Colonic mucosa (tissue), 4 donors: ENCODE results near the gene TP53I13. TPM values are rescaled to one million over a fixed set of nuclear protein-coding genes. Genes with fewer than 3 reads are reported as not detected.

ENCODE experiments used
- DNase-seq: peaks from one replicate; pipeline ENCODE4 v3.0.0-alpha.2; 2020
- H3K27ac ChIP-seq: fragments of 200-600 bp; one replicate; pipeline ENCODE4 v1.8.0; 2021
- H3K27me3 ChIP-seq: fragments of 200-600 bp; one replicate; pipeline ENCODE4 v1.8.0; 2021
- H3K36me3 ChIP-seq: fragments of 200-600 bp; one replicate; pipeline ENCODE4 v1.8.0; 2021
- H3K4me1 ChIP-seq: fragments of 200-600 bp; one replicate; pipeline ENCODE4 v1.8.0; 2021; ENCODE audit warnings: mild to moderate bottlenecking
- H3K4me3 ChIP-seq: fragments of 200-600 bp; one replicate; pipeline ENCODE4 v1.8.0; 2021
- H3K9ac ChIP-seq, 2 donors: one replicate each; pipeline ENCODE4 v1.7.0; 2013; ENCODE audit warnings: control low read depth in 2 of 2, low read depth in 2 of 2, low read length in 2 of 2
- H3K9me3 ChIP-seq: fragments of 200-600 bp; one replicate; pipeline ENCODE4 v1.8.0; 2021
- intact Hi-C: fragments of 100-400 bp; cut with DNase I; formaldehyde crosslinking; loops from one replicate; pipeline ENCODE4 v1.14.1; 2022
- total RNA-seq, 2 donors: library from RNA; stranded (reverse); fragmentation: NEBNext Ultra II Directional in 1 of 2; extraction: Animal tissue kit (Norgen Biotek cat#: 25700) in 1 of 2; gene quantifications; one replicate each; pipeline ENCODE4 v1.2.1, GENCODE V29; 2021
- TF ChIP-seq, protein P1 (sequence below): fragments of 200-600 bp; IDR thresholded peaks from one replicate; pipeline ENCODE4 v1.8.0; 2022; ENCODE audit warnings: antibody characterized with exemption, mild to moderate bottlenecking
- donor health status: healthy.
- donor health status: DM: no; HTN: no; CAD: no.
- donor health status: DM: no; HTN: no; CAD: no.

TP53I13 gene
- total RNA-seq, 2 donors from 2014 or later: 41.2 to 91.2 TPM

DNA sequence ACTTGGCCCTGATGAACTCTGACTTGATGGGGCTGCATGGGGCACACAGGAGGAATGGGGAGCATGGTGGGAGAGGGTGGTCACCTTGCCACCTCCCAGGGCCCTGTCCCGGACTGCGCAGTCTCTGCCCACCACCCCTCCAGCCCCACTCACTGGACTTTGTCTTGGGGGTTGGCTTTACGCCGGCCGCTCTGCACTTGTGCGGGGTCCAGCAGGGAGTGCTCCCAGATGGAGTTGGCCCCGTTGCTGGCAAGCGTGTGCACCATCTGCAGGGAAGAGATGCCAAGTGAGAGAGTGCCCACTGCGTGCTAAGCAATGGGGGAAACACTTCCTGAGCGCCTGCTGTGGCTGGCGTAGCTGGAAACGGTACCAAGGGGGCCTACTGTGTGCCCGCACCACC lies 14.3 kb downstream of the TP53I13 start:
- Histone ChIP-seq H3K9me3 (no peaks in the 10 kb centered on the region), H3K4me3 (no peak overlapping the region), H3K27ac (no peak overlapping the region), H3K36me3 (no peaks in the 10 kb centered on the region), H3K4me1 (peaks cover 13% of the 10 kb centered on the region), H3K27me3 (no peaks in the 10 kb centered on the region), H3K9ac (no peak overlapping the region)
- no peak for DNase-seq
- intact Hi-C loops: loop anchor here (5.0 kb wide), 2 partner anchors 35 to 195 kb away; no protein-coding TSS in a partner anchor
- TF ChIP-seq, protein P1, sequence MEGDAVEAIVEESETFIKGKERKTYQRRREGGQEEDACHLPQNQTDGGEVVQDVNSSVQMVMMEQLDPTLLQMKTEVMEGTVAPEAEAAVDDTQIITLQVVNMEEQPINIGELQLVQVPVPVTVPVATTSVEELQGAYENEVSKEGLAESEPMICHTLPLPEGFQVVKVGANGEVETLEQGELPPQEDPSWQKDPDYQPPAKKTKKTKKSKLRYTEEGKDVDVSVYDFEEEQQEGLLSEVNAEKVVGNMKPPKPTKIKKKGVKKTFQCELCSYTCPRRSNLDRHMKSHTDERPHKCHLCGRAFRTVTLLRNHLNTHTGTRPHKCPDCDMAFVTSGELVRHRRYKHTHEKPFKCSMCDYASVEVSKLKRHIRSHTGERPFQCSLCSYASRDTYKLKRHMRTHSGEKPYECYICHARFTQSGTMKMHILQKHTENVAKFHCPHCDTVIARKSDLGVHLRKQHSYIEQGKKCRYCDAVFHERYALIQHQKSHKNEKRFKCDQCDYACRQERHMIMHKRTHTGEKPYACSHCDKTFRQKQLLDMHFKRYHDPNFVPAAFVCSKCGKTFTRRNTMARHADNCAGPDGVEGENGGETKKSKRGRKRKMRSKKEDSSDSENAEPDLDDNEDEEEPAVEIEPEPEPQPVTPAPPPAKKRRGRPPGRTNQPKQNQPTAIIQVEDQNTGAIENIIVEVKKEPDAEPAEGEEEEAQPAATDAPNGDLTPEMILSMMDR: no peak

DNA sequence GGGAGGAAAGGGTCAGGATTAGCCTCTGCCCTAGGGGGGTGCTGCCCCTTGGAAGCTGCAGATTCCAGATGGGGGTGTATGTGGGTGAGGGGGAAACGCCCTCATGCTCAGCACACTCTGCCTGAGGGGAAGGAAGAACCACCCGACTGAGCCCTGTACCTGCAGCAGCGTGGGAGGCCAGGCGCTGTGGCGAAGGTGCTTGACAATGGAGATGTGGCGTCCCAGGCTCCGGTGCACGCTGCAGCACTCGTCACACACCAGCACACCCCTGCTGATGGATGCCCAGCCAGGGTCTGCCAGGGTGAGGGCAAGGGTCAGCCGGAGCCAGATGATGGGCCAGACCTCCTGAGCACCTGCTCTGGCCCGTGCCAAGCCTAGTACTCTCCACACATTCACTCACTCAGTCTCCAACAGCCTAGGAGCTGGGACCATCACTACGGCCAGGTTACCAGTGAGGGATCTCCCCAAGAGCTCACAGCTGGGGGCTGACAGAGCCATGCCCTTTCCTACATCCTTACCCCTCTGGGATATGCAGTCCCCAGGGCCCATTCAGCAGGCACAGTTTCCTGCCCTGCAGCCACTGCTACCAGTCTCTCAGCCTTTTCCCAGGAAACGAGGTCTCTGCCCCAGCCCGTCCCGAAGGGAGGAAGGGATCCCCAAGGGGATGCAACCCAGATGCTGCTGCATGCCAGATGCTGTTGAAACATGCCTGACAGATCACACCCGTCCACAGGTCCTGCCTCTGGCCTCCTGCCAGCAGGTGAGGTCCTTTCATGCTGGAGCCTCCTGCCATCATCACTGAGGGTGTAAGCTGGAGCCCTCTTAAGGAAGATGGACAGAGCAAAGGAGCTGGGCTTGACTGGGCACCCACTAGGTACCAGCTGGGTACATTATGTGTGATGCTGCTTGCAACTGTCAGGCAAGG lies 15.1 kb downstream of the TP53I13 start:
- Histone ChIP-seq H3K27ac (no peak overlapping the region), H3K4me3 (no peak overlapping the region), H3K9me3 (no peaks in the 10 kb centered on the region), H3K27me3 (no peaks in the 10 kb centered on the region), H3K9ac (peak overlapping the region; percentile 8 to 19), H3K4me1 (peaks cover 21% of the 10 kb centered on the region), H3K36me3 (no peaks in the 10 kb centered on the region)
- intact Hi-C loops: loop anchor here (5.0 kb wide), 2 partner anchors 34 to 194 kb away; no protein-coding TSS in a partner anchor
- TF ChIP-seq, protein P1: no peak
- no peak for DNase-seq

DNA sequence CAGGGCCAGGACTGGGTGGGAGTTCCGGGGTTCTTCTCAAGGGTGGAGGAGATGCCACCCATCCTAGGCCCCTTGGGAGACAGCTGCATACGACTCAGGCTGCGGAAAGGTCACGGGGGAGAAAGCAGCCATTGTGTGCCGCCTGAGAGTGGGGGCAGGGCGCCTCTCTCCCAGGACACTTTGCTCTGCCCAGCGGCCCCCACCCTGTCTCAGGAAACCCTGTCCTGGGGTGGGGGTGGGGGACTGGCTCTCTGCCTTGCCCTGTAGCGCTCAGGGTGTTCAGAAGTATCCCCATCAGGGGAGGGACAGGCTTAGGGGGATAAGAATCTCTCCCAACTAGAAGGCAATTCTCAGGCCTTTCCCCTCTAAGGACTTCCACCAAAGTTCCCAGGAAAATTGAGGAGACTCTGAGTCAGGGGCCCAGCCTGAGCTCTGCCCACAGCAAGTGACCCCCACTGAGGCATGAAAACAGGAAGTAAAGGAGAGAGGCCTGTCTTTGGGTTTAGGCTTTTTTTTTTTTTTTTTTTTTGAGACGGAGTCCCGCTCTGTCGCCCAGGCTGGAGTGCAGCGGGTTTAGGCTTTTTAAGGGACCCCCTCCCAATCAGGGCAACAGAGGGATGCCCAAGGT lies 16.1 kb downstream of the TP53I13 start:
- H3K4me1 ChIP-seq: peaks cover 21% of the 10 kb centered on the region
- H3K36me3 ChIP-seq: no peaks in the 10 kb centered on the region
- no peak for DNase-seq
- no peaks in the 10 kb centered on the region for H3K9me3 ChIP-seq
- TF ChIP-seq, protein P1: no peak
- peak overlapping the region in 1 of 2 donors; percentile 41 for H3K9ac ChIP-seq
- intact Hi-C loops: loop anchor here (5.0 kb wide), 2 partner anchors 33 to 193 kb away; no protein-coding TSS in a partner anchor
- no peak overlapping the region for H3K27ac ChIP-seq
- H3K4me3 ChIP-seq: no peak overlapping the region
- no peaks in the 10 kb centered on the region for H3K27me3 ChIP-seq

DNA sequence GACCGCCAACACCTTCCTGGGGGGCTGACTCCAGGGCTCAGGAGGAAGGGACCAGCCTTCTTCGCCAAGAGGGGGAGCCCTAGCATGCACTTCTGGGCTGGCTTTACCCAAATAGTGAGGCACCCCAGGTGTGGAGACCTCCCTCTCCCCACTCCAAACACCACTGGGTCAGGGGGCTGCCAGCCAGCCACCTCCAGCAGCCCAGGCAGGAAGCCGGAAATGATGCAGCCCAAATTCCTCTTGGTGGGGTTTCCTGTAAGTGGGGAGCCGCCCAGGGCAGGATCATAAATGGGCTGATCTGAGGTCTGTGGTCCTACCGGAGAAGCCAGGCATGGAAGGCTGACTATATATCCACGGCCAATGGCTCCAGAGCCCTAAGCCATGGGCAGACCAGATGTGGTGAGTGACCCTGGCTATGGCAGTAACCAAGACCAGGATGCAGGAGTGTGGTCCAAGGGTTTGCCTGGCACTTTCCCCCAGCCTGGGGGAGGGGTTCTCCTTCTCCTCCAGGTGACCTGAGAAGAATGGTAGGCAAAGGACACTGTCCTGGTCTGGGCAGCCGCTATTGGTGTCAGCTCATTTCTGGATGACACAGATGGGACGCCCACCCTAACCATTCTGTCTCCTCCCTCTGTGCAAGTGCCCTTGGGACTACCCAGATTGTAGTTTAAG lies 16.7 kb downstream of the TP53I13 start:
- H3K27ac ChIP-seq: no peak overlapping the region
- intact Hi-C loops: no loop called here
- no peak overlapping the region for H3K4me3 ChIP-seq
- DNase-seq: no peak
- peaks cover 26% of the 10 kb centered on the region for H3K4me1 ChIP-seq
- H3K27me3 ChIP-seq: no peaks in the 10 kb centered on the region
- H3K9ac ChIP-seq: peak overlapping the region; percentile 3 to 54
- TF ChIP-seq, protein P1: no peak
- no peaks in the 10 kb centered on the region for H3K9me3 ChIP-seq
- H3K36me3 ChIP-seq: no peaks in the 10 kb centered on the region
